Spleen (tissue), 11 donors: ENCODE results near the gene PALM. TPM values are rescaled to one million over a fixed set of nuclear protein-coding genes. Genes with fewer than 3 reads are reported as not detected.

Experiments
- DNase-seq: peaks from one replicate; pipeline ENCODE4 v3.0.0-alpha.2; 2020
- H3K27ac ChIP-seq, 8 donors: fragments of 200-600 bp; sonication (generic) in 7 of 8; 1 replicate in 4 of 8; 2 replicates in 4 of 8; pipeline versions ENCODE4 v1.5.0 to v1.8.0; 2016 to 2021; ENCODE audit warnings: inconsistent platforms in 4 of 8, mild to moderate bottlenecking in 4 of 8, moderate library complexity in 1 of 8
- H3K27me3 ChIP-seq, 7 donors: fragments of 200-600 bp; sonication (generic) in 6 of 7; replicated peaks in 1 of 7; 1 replicate in 4 of 7; 2 replicates in 3 of 7; pipeline versions ENCODE4 v1.5.0 to v1.8.0; 2016 to 2021; ENCODE audit warnings: inconsistent platforms in 3 of 7, mild to moderate bottlenecking in 1 of 7
- H3K36me3 ChIP-seq, 6 donors: fragments of 200-600 bp; sonication (generic) in 5 of 6; 1 replicate in 4 of 6; 2 replicates in 2 of 6; pipeline versions ENCODE4 v1.5.0 to v1.8.0; 2016 to 2021; ENCODE audit warnings: inconsistent platforms in 2 of 6
- H3K4me1 ChIP-seq, 6 donors: fragments of 200-600 bp; sonication (generic) in 5 of 6; 1 replicate in 3 of 6; 2 replicates in 3 of 6; pipeline versions ENCODE4 v1.5.0 to v1.8.0; 2016 to 2021; ENCODE audit warnings: inconsistent platforms in 3 of 6
- H3K4me3 ChIP-seq, 8 donors: fragments of 200-600 bp; sonication (generic) in 7 of 8; 1 replicate in 4 of 8; 2 replicates in 4 of 8; pipeline versions ENCODE4 v1.5.0 to v1.8.0; 2016 to 2021; ENCODE audit warnings: inconsistent platforms in 4 of 8, mild to moderate bottlenecking in 4 of 8, moderate library complexity in 2 of 8
- H3K9me3 ChIP-seq, 8 donors: fragments of 200-600 bp; sonication (generic) in 7 of 8; 1 replicate in 4 of 8; 2 replicates in 4 of 8; pipeline versions ENCODE4 v1.5.0 to v1.8.0; 2016 to 2021; ENCODE audit warnings: inconsistent platforms in 4 of 8
- CTCF ChIP-seq, 11 experiments: fragments of 200-600 bp in 7 of 11; fragments of 450-650 bp in 4 of 11; sonication (generic) in 4 of 11; IDR thresholded peaks in 8 of 11; conservative IDR thresholded peaks in 3 of 11; 1 replicate in 7 of 11; 2 replicates in 4 of 11; pipeline versions ENCODE4 v1.4.0 to v1.8.0; 2016 to 2021; ENCODE audit warnings: antibody characterized with exemption in 11 of 11, inconsistent platforms in 4 of 11, mild to moderate bottlenecking in 1 of 11
- POLR2A ChIP-seq, 3 donors: fragments of 450-650 bp; IDR thresholded peaks; one replicate each; pipeline ENCODE4 v1.5.1; 2017; ENCODE audit warnings: antibody characterized with exemption in 3 of 3, mild to moderate bottlenecking in 1 of 3
- POLR2AphosphoS5 ChIP-seq, 3 donors: sonication (generic); formaldehyde crosslinking; IDR thresholded peaks; one replicate each; pipeline ENCODE4 v1.5.1; 2017; ENCODE audit warnings: antibody characterized with exemption in 3 of 3
- WGBS, 5 donors: extraction: QIAGEN DNeasy Blood & Tissue Kit in 3 of 5; methylation state at CpG; one replicate each; pipeline versions ENCODE4 v1.1.5 to v1.1.7; 2013 to 2018; 5-methylcytosine and 5-hydroxymethylcytosine counted together
- intact Hi-C: fragments of 100-400 bp; cut with DNase I; formaldehyde crosslinking; loops from one replicate; pipeline ENCODE4 v1.15.0; 2023; ENCODE audit warnings: low total_unique reads
- polyA plus RNA-seq, 3 donors: library from polyadenylated mRNA; stranded (reverse); fragments of 200-250 nt; gene quantifications; one replicate each; pipeline ENCODE4 v1.2.1, GENCODE V29; 2013
- total RNA-seq, 7 donors: library from RNA; depleted of rRNA in 3 of 7; stranded (reverse); fragments of >200 nt in 3 of 7; fragmentation: NEBNext Ultra II Directional in 4 of 7; extraction: Animal tissue kit (Norgen Biotek cat#: 25700) in 4 of 7; gene quantifications; one replicate each; pipeline versions ENCODE4 v1.1.0 to v1.2.1, GENCODE V29; 2016 to 2021
- donor health status: healthy with polysubstance abuse.
- donor health status: DM: no; HTN: no; CAD: no; lungs with moderate emphysema.
- donor health status: DM: no; HTN: no; CAD: no.
- donor health status: Bipolar disorder and iron deficiency.
- donor health status: healthy.
- donor health status: DM: no; HTN: no; CAD: no.
- donor health status: DM: yes; HTN: yes; CAD: no.

Gene PALM
- total and polyA plus RNA-seq, 10 donors = 6.0 to 80.1 (median 27.0) TPM

GRCh38 chr19:709196-709964 lies 645 bp downstream of the PALM start:
- Histone ChIP-seq H3K27ac (peak overlapping the region in 7 of 8 donors; percentile 53 to 83 (median 72)), H3K36me3 (no peaks in the 10 kb centered on the region), H3K4me3 (peak overlapping the region; percentile 25 to 74 (median 46)), H3K27me3 (peaks cover 0 to 54% (median 21%) of the 10 kb centered on the region in 7 donors), H3K4me1 (peaks cover 2 to 39% (median 19%) of the 10 kb centered on the region in 6 donors), H3K9me3 (peaks cover 0 to 8% (median 0%) of the 10 kb centered on the region in 8 donors)
- TF ChIP-seq POLR2A (IDR thresholded peaks at IDR 0.05) (no peak), POLR2AphosphoS5 (IDR thresholded peaks at IDR 0.05) (no peak), CTCF (IDR thresholded peaks at IDR 0.05 in 8 of 11, conservative IDR thresholded peaks at IDR 0.05 in 3 of 11) (no peak)
- intact Hi-C loops = no loop called here
- 5 to 28% (median 9%) methylated on average over 12 to 78 of the region's 78 CpGs for WGBS, 5 donors
- DNase-seq = no peak

GRCh38 chr19:709965-710571 lies 1.3 kb downstream of the PALM start:
- peaks cover 0 to 33% (median 15%) of the 10 kb centered on the region in 6 donors for H3K4me1 ChIP-seq
- H3K4me3 ChIP-seq = peak overlapping the region; percentile 25 to 74 (median 46)
- 32 to 49% (median 47%) methylated on average over 18 to 27 of the region's 27 CpGs for WGBS, 5 donors
- peak overlapping the region; percentile 15 to 83 (median 70) for H3K27ac ChIP-seq
- H3K9me3 ChIP-seq = peaks cover 0 to 9% (median under 1%) of the 10 kb centered on the region in 8 donors
- peaks cover 0 to 47% (median 21%) of the 10 kb centered on the region in 7 donors for H3K27me3 ChIP-seq
- peak in 1 of 3 donors; percentile 30 for TF ChIP-seq POLR2AphosphoS5 (IDR thresholded peaks at IDR 0.05)
- TF ChIP-seq POLR2A (IDR thresholded peaks at IDR 0.05) = no peak
- TF ChIP-seq CTCF (IDR thresholded peaks at IDR 0.05 in 8 of 11, conservative IDR thresholded peaks at IDR 0.05 in 3 of 11) = no peak
- intact Hi-C loops = no loop called here
- H3K36me3 ChIP-seq = no peaks in the 10 kb centered on the region
- DNase-seq = no peak

GRCh38 chr19:710767-711166 lies 2.0 kb downstream of the PALM start:
- H3K27ac ChIP-seq = peak overlapping the region in 6 of 8 donors; percentile 14 to 83 (median 72)
- H3K4me1 ChIP-seq = peaks cover 0 to 33% (median 15%) of the 10 kb centered on the region in 6 donors
- intact Hi-C loops = no loop called here
- H3K9me3 ChIP-seq = peaks cover 0 to 16% (median 7%) of the 10 kb centered on the region in 8 donors
- DNase-seq = no peak
- H3K4me3 ChIP-seq = peak overlapping the region in 1 of 8 donors; percentile 74
- H3K27me3 ChIP-seq = peaks cover 0 to 44% (median 21%) of the 10 kb centered on the region in 7 donors
- 68 to 85% (median 79%) methylated on average over 21 of the region's 21 CpGs for WGBS, 5 donors
- TF ChIP-seq CTCF (IDR thresholded peaks at IDR 0.05 in 8 of 11, conservative IDR thresholded peaks at IDR 0.05 in 3 of 11) = no peak
- peaks cover 0 to 6% (median 0%) of the 10 kb centered on the region in 6 donors for H3K36me3 ChIP-seq

GRCh38 chr19:711254-711653 lies 2.5 kb downstream of the PALM start:
- H3K27ac ChIP-seq = peak overlapping the region in 4 of 8 donors; percentile 14 to 83 (median 69)
- peaks cover 0 to 44% (median 21%) of the 10 kb centered on the region in 7 donors for H3K27me3 ChIP-seq
- peaks cover 0 to 6% (median 0%) of the 10 kb centered on the region in 6 donors for H3K36me3 ChIP-seq
- 82 to 90% (median 87%) methylated on average over 8 of the region's 8 CpGs for WGBS, 5 donors
- no peak for TF ChIP-seq CTCF (IDR thresholded peaks at IDR 0.05 in 8 of 11, conservative IDR thresholded peaks at IDR 0.05 in 3 of 11)
- no peak for TF ChIP-seq POLR2A (IDR thresholded peaks at IDR 0.05)
- TF ChIP-seq POLR2AphosphoS5 (IDR thresholded peaks at IDR 0.05) = no peak
- peaks cover 0 to 33% (median 15%) of the 10 kb centered on the region in 6 donors for H3K4me1 ChIP-seq
- H3K9me3 ChIP-seq = peaks cover 0 to 17% (median 8%) of the 10 kb centered on the region in 8 donors
- no peak overlapping the region for H3K4me3 ChIP-seq
- intact Hi-C loops = no loop called here
- no peak for DNase-seq
